ENCODE measurements around the gene DHRS12. TPM values are rescaled to one million over a fixed set of nuclear protein-coding genes. Genes with fewer than 3 reads are reported as not detected.

Gene DHRS12
- total RNA-seq, 2 experiments from 2014 or later: 10.0 to 14.8 TPM

DNA sequence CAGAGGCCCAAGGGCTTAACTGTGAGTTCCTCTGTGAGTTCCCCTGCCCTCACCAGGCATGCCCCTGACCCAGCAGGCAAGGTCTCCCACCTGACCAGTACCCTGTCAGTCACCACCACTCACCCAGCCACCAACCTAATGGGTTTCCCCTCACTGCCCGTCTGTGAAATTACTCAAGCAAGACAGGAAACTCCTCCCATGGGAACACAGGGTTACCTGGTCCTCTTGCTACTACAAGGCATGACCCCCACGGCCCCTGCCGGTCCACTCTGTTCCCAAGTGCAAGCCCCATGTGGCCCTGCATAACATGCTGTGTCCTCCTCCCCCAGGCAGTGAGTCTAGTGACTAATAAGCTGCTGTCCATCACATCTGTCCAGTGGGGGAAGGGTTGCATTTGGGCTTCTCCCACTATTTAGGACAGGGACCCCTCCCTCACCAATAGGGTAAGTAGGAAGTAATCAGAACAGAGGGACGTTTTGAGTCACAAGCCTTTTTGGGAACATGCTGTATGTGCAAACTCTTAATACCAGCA lies 8.0 kb upstream of the DHRS12 start:
- Mint-ChIP-seq H3K9me3 (no peaks in the 10 kb centered on the region), H3K27ac (peak overlapping the region; percentile 89), H3K4me3 (no peak overlapping the region), H3K36me3 (ENCODE audit: low read depth) (peaks cover 81% of the 10 kb centered on the region), H3K27me3 (no peaks in the 10 kb centered on the region), H3K4me1 (ENCODE audit: low read depth) (peaks cover 67% of the 10 kb centered on the region)
- CTCF ChIA-PET: no interaction called here
- H3K4me3 ChIP-seq (ENCODE audit: low read length): no peak overlapping the region
- H3K9me3 ChIP-seq (ENCODE audit: control insufficient read depth in 1 of 2, insufficient read depth in 1 of 2, low read length in 2 of 2): peaks cover 0 to 3% of the 10 kb centered on the region in 2 experiments
- TF ChIP-seq, protein P1, sequence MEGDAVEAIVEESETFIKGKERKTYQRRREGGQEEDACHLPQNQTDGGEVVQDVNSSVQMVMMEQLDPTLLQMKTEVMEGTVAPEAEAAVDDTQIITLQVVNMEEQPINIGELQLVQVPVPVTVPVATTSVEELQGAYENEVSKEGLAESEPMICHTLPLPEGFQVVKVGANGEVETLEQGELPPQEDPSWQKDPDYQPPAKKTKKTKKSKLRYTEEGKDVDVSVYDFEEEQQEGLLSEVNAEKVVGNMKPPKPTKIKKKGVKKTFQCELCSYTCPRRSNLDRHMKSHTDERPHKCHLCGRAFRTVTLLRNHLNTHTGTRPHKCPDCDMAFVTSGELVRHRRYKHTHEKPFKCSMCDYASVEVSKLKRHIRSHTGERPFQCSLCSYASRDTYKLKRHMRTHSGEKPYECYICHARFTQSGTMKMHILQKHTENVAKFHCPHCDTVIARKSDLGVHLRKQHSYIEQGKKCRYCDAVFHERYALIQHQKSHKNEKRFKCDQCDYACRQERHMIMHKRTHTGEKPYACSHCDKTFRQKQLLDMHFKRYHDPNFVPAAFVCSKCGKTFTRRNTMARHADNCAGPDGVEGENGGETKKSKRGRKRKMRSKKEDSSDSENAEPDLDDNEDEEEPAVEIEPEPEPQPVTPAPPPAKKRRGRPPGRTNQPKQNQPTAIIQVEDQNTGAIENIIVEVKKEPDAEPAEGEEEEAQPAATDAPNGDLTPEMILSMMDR (IDR thresholded peaks at IDR 0.05): no peak
- no peaks in the 10 kb centered on the region for H3K27me3 ChIP-seq (ENCODE audit: control insufficient read depth in 1 of 2, insufficient read depth in 2 of 2, low read length in 2 of 2)
- peak in 2 of 14 experiments; percentile 49 to 53 for DNase-seq
- intact Hi-C loops (cut with DNase I, micrococcal nuclease): loop anchor here in 1 of 2 experiments (10.0 kb wide), 2 partner anchors 643 to 843 kb away; partner anchors contain the start of genes CKAP2, SUGT1 and VPS36
- ATAC-seq (ENCODE audit: poor library complexity): no peak
- peaks cover 44% of the 10 kb centered on the region for H3K36me3 ChIP-seq (ENCODE audit: insufficient read depth, low read length)
- POLR2A ChIA-PET: interaction anchor here (0.6 to 8.1 kb wide), 2 partner anchors 13 to 20 kb away, joined by 3 to 110 read pairs; no protein-coding TSS in a partner anchor
- H3K4me1 ChIP-seq (ENCODE audit: insufficient read depth, low read length): peaks cover 52% of the 10 kb centered on the region
- peak overlapping the region; percentile 2 to 13 for H3K27ac ChIP-seq (ENCODE audit: low read depth in 1 of 2, low read length in 2 of 2)

DNA sequence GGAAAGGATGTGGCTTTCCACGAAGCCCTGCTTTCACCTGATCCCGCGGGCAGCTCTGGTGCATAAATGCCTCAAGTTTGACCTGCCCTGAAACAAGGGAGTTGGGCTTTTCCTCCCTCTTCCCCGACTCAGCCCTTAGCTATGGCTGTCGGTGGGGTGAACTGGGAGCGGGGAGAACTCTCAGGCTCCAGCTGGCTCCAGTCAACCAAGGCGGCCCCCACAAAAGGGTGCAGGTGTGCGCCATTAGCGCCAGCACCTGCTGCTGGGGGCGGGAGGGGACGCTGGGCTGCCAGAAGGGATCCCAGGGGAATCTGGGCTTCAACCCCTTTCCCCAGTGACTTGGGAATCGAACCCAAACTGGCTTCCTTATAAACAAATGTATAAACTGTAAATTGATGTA lies 7.1 kb upstream of the DHRS12 start:
- H3K9me3 ChIP-seq (ENCODE audit: control insufficient read depth in 1 of 2, insufficient read depth in 1 of 2, low read length in 2 of 2): peaks cover 0 to 3% of the 10 kb centered on the region in 2 experiments
- H3K27ac ChIP-seq (ENCODE audit: low read depth in 1 of 2, low read length in 2 of 2): peak overlapping the region in 1 of 2 donors; percentile 13
- Mint-ChIP-seq H3K27ac (peak overlapping the region; percentile 89), H3K4me1 (ENCODE audit: low read depth) (peaks cover 65% of the 10 kb centered on the region), H3K9me3 (no peaks in the 10 kb centered on the region), H3K36me3 (ENCODE audit: low read depth) (peaks cover 73% of the 10 kb centered on the region), H3K27me3 (no peaks in the 10 kb centered on the region), H3K4me3 (no peak overlapping the region)
- H3K4me1 ChIP-seq (ENCODE audit: insufficient read depth, low read length): peaks cover 46% of the 10 kb centered on the region
- POLR2A ChIA-PET: interaction anchor here (1.4 to 8.1 kb wide), 2 partner anchors 14 to 21 kb away, joined by 4 to 110 read pairs; no protein-coding TSS in a partner anchor
- ATAC-seq (ENCODE audit: poor library complexity) (no peak), DNase-seq (no peak)
- intact Hi-C loops (cut with DNase I, micrococcal nuclease): loop anchor here in 1 of 2 experiments (10.0 kb wide), 2 partner anchors 644 to 844 kb away; partner anchors contain the start of genes CKAP2, SUGT1 and VPS36
- CTCF ChIA-PET: interaction anchor here (0.9 kb wide), 1 partner anchor 9 kb away, joined by 3 read pairs; no protein-coding TSS in a partner anchor
- no peaks in the 10 kb centered on the region for H3K27me3 ChIP-seq (ENCODE audit: control insufficient read depth in 1 of 2, insufficient read depth in 2 of 2, low read length in 2 of 2)
- H3K36me3 ChIP-seq (ENCODE audit: insufficient read depth, low read length): peaks cover 35% of the 10 kb centered on the region
- TF ChIP-seq, protein P1 (IDR thresholded peaks at IDR 0.05): no peak
- no peak overlapping the region for H3K4me3 ChIP-seq (ENCODE audit: low read length)

DNA sequence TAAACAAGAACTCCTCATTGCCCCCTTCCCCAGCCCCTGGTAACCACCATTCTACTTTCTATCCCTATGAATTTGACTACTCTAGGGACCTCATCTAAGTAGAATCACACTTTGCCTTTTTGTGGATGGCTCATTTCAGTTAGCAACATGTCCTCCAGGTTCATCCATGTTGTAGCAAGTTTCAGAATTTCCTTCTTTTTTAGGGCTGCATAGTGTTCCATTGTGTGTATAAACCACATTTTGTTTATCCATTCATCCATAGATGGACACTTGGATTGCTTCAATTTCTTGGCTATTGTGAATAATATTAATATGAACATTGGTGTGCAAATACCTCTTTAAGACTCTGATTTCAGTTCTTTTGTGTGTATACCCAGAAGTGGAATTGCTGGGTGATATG lies 4.8 kb upstream of the DHRS12 start:
- intact Hi-C loops (cut with DNase I, micrococcal nuclease): loop anchor here in 1 of 2 experiments (5.0 kb wide), 1 partner anchor 33 kb away; no protein-coding TSS in a partner anchor
- Histone ChIP-seq H3K27me3 (ENCODE audit: control insufficient read depth in 1 of 2, insufficient read depth in 2 of 2, low read length in 2 of 2) (no peaks in the 10 kb centered on the region), H3K4me1 (ENCODE audit: insufficient read depth, low read length) (peaks cover 46% of the 10 kb centered on the region), H3K27ac (ENCODE audit: low read depth in 1 of 2, low read length in 2 of 2) (no peak overlapping the region), H3K36me3 (ENCODE audit: insufficient read depth, low read length) (peaks cover 35% of the 10 kb centered on the region), H3K4me3 (ENCODE audit: low read length) (no peak overlapping the region), H3K9me3 (ENCODE audit: control insufficient read depth in 1 of 2, insufficient read depth in 1 of 2, low read length in 2 of 2) (peaks cover 0 to 3% of the 10 kb centered on the region in 2 experiments)
- Mint-ChIP-seq H3K4me3 (no peak overlapping the region), H3K27me3 (no peaks in the 10 kb centered on the region), H3K4me1 (ENCODE audit: low read depth) (peaks cover 63% of the 10 kb centered on the region), H3K36me3 (ENCODE audit: low read depth) (peaks cover 66% of the 10 kb centered on the region), H3K9me3 (no peaks in the 10 kb centered on the region), H3K27ac (peak overlapping the region; percentile 99)
- DNase-seq: no peak
- POLR2A ChIA-PET: interaction anchor here (8.1 kb wide), 1 partner anchor 17 kb away, joined by 110 read pairs; no protein-coding TSS in a partner anchor
- no peak for ATAC-seq (ENCODE audit: poor library complexity)
- CTCF ChIA-PET: no interaction called here
- TF ChIP-seq, protein P1 (IDR thresholded peaks at IDR 0.05): no peak
